Measurements from ENCODE around the gene UNC5B. TPM values are rescaled to one million over a fixed set of nuclear protein-coding genes. Genes with fewer than 3 reads are reported as not detected.
A peak's percentile ranks its signal among the peaks of the same experiment; 100 is the strongest.
"Not testable (repeated sequence)": the region's sequence is repeated elsewhere in the genome, so short reads cannot be mapped to it uniquely, and the experiment has no call there.

Gene UNC5B
- total RNA-seq, 1 experiment from 2014 or later = 0.71 TPM

DNA sequence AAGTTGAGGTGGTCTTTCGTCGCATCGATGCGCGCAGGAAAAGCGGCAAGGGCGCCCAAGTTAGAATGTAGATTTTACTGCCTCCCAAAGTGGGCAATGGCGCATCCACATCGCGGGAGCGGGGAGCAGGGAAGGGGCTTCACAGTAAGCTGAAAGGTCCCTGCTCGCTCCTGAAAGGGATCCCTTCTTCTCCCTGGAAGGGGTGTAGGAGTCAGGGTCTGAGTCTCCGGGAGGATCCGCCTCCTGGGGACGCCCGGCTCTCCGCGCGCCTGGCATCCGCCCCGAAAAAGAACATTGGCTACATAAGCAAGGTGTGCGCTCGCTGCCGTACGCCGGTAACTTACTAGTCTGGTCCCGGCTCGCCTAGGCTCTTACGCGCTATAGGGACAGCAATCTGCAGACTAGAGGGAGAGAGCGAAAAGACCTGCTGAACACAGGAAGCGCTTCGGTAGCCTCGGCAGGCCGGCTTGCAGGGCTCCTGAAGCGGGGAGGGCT lies 804 bp downstream of the UNC5B start:
- no peak for DNase-seq (ENCODE audit: low read depth in 1 of 2, low spot score in 2 of 2)
- H3K27me3 ChIP-seq (replicated peaks) = peaks cover 68% of the 10 kb centered on the region

DNA sequence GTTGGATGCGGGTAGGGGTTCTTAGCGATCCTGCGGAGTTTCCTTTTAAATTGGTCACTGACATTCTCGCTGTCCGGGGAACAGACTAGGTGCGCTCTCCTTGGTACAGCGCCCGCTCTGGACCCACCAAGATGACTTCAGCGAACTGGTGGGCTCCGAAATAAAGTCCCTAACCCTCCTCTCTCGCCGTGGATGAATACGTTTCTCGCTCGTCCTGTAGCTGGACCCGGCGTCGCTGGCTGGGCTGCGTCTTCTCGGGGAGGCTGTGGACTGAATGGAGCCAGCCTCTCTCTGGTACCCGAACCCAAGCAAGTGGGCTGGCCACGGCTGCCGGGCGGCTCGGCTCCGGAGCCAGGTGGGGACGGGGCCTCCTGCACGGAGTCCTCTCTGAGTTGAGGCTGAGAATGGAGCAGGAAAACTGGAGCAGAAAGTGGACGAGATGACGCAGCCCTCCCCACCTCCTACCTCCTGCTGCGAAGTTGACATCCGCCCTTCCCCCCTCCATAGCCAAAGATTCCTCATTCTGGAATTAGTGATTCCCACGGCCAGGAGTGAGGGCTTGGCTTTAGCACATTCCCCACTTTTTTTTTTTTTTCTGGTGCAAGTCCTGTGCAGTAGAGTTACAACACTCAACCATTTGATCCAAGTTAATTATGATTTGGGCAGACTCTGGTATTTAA lies 1.5 kb downstream of the UNC5B start:
- DNase-seq (ENCODE audit: low read depth in 1 of 2, low spot score in 2 of 2) = no peak
- peaks cover 41% of the 10 kb centered on the region for H3K4me1 ChIP-seq (replicated peaks)
- peaks cover 68% of the 10 kb centered on the region for H3K27me3 ChIP-seq (replicated peaks)
- H3K9me3 ChIP-seq (replicated peaks) = 0 out of 2 replicates have a peak, but pooled peaks cover 4% of the 10 kb centered on the region
- H3K4me3 ChIP-seq = no peak overlapping the region
- H3K27ac ChIP-seq = no peak overlapping the region
- no peaks in the 10 kb centered on the region for H3K36me3 ChIP-seq

More for the DNA sequence above, 804 bp downstream of the UNC5B start:
- no peak overlapping the region for H3K27ac ChIP-seq
- peaks cover 39% of the 10 kb centered on the region for H3K4me1 ChIP-seq (replicated peaks)
- H3K36me3 ChIP-seq = no peaks in the 10 kb centered on the region
- H3K9me3 ChIP-seq (replicated peaks) = 0 out of 2 replicates have a peak, but pooled peaks cover 4% of the 10 kb centered on the region
- H3K4me3 ChIP-seq = peak overlapping the region; percentile 51

DNA sequence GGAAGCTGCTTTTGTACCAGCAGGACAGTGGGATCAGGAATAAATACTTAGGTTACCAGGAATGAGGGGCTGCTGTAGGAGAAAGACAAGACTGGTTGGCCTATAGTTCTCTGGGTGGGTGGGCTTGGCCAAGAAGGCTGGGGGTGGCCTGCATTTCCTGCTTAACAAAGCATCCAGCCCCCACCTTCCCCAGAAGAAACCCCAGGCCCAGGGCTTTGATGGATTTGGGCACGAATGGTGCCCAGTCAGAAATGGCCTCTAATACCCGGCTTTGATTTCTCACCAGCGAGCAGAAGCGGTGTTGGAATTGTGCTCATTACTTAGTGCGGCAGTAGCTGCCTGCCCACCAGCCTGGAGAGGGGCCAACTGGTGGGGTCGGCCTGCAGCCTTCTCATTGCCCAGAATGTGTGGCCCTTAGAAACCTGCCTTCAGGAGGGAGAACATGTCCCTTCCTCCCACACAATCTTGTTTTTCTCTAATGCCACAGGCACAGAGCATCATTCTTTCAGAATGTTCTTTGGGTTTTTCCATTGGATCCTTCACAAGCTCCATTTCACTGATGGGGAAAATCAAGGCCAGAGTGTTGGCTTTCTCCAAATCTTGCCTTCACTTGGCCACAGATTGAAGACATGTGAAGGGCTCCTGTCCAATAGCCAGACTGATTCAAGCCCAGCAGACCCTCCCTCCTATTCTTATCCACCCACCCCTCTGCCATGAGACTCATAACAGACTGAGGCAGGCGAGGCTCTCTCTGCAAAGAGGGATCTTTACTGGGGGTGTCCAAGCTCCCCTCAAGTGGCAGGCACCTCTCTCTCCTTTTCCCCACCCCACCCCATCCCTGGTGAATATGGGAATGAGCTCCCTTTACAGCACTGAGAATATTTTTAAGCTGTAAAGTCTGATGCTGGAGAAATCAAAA lies 2.5 kb downstream of the UNC5B start:
- Histone ChIP-seq H3K4me3 (no peak overlapping the region), H3K27ac (no peak overlapping the region), H3K4me1 (replicated peaks) (peaks cover 39% of the 10 kb centered on the region), H3K36me3 (no peaks in the 10 kb centered on the region), H3K27me3 (replicated peaks) (peaks cover 59% of the 10 kb centered on the region), H3K9me3 (replicated peaks) (0 out of 2 replicates have a peak, but pooled peaks cover 4% of the 10 kb centered on the region)
- DNase-seq (ENCODE audit: low read depth in 1 of 2, low spot score in 2 of 2) = no peak

DNA sequence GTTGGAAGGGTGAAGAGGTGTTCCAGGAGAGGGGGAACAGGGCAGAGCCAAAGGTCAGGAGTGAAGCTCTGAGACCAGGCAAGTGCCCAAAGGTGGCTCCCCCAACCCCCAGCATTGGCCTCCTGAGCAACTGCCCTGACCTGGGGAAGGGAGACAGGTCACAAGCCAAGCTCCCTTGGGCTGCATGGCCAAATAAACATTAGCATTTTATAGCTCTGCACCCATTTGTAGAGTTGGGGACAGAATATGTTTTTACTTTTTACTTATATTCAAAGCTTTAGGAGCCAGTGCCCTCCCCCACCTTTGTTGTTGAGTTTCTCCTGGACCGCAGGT lies 4.0 kb downstream of the UNC5B start:
- 0 out of 2 replicates have a peak, but pooled peaks cover 4% of the 10 kb centered on the region for H3K9me3 ChIP-seq (replicated peaks)
- H3K27me3 ChIP-seq (replicated peaks) = peaks cover 47% of the 10 kb centered on the region
- no peak overlapping the region for H3K27ac ChIP-seq
- H3K4me1 ChIP-seq (replicated peaks) = peaks cover 39% of the 10 kb centered on the region
- no peak overlapping the region for H3K4me3 ChIP-seq
- no peaks in the 10 kb centered on the region for H3K36me3 ChIP-seq
- DNase-seq (ENCODE audit: low read depth in 1 of 2, low spot score in 2 of 2) = no peak

DNA sequence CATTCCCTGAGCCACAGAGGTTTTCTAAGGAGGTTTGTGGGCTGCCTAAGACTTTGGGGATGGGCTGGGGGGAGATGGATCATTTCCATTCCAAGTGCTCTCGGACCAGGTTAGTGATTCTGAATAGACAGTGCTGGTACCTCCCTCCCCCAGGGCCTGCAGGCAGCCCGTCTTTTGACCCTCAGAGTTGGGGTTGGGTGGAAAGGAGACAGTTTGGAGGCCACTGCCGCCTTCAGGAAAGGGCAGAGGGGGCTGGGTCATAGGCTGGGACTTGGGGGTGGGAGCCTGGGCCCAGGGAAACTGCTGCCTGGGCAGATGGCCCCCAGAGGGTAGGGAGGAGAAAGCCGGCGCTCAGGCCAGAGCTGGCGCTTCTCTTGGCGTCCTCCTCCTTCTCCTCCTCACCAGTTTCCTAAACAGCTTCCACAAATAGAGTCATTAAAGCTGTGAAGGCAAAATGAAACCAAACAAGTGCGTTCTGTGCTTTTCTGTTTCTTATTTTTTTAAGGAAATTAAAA lies 4.4 kb downstream of the UNC5B start:
- H3K27ac ChIP-seq = no peak overlapping the region
- no peaks in the 10 kb centered on the region for H3K36me3 ChIP-seq
- 0 out of 2 replicates have a peak, but pooled peaks cover 4% of the 10 kb centered on the region for H3K9me3 ChIP-seq (replicated peaks)
- peaks cover 42% of the 10 kb centered on the region for H3K27me3 ChIP-seq (replicated peaks)
- peaks cover 39% of the 10 kb centered on the region for H3K4me1 ChIP-seq (replicated peaks)
- peak overlapping the region; percentile 33 for H3K4me3 ChIP-seq
- no peak for DNase-seq (ENCODE audit: low read depth in 1 of 2, low spot score in 2 of 2)

DNA sequence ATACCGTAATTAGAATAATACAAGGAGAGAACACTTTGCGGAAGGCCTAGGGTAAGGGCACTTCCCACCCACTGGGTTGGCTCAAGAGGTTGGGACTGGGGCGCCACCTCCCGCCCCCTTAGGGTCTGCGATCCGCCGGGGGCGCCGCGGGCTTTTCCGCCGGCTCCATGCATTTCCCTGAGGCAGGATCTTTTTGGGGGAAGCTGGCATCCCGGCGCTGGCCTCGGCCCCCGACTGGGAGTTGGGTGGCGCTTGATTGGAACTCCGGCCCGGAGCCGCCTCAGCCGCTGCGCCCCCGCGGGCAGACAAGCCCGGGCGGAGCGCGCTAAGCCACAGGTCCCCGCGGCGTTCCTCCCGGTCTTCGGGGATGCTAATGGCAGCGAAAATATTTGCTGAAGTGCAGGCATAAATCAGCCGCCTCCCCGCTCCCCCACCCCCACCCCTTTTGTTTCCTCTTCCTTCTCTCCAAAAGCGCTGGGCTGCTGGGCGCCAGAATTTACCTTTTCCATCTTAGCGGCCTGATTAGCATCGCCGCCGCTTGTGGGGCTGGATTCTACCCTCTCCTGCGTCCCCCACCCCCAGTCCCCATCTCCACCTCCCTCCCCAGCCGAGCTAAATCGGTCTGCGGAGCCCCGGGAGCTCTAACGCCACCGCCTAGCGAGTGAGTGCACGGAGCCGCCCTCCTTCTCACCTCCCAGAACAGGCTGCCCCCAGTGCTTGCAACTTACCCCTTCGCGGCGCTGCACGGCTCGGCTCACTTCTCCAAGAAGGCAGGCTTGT lies 5.1 kb downstream of the UNC5B start:
- H3K36me3 ChIP-seq = no peaks in the 10 kb centered on the region
- peaks cover 33% of the 10 kb centered on the region for H3K4me1 ChIP-seq (replicated peaks)
- peaks cover 38% of the 10 kb centered on the region for H3K27me3 ChIP-seq (replicated peaks)
- no peak overlapping the region for H3K27ac ChIP-seq
- 0 out of 2 replicates have a peak, but pooled peaks cover 4% of the 10 kb centered on the region for H3K9me3 ChIP-seq (replicated peaks)
- DNase-seq (ENCODE audit: low read depth in 1 of 2, low spot score in 2 of 2) = no peak
- H3K4me3 ChIP-seq = peak overlapping the region; percentile 33

DNA sequence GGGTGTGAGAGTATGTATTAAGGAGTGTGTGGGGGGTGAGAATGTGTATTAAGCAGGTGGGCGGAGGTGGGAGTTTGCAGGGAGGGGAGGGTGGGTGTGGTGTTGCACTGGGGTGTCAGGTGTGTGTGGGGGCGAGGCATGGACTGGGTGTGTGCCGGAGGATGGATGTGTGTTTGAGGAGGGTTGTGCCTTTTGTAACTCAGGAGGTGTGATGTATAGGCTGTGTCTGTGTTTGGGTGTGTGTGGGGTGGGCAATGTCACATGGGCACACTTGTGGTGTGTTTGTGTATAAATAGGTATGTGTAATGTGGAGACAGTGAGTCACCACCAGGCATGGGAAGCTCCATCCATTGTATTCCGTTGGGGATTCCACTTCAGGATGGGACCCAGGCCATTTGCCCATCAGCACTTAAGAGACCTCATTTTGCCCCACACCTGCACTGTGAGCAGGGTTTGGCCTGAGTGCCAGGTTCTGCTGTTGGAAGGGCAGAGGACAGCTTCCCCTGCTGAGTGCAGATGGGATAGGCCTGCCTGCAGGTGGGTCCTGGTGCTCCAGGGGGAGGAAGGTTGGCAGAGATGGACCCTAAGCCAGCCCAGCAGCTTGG lies 5.8 kb downstream of the UNC5B start:
- H3K9me3 ChIP-seq (replicated peaks) = no peaks in the 10 kb centered on the region
- no peak for DNase-seq (ENCODE audit: low read depth in 1 of 2, low spot score in 2 of 2)
- no peak overlapping the region for H3K27ac ChIP-seq
- H3K36me3 ChIP-seq = no peaks in the 10 kb centered on the region
- H3K27me3 ChIP-seq (replicated peaks) = peaks cover 31% of the 10 kb centered on the region
- H3K4me1 ChIP-seq (replicated peaks) = peaks cover 26% of the 10 kb centered on the region
- no peak overlapping the region for H3K4me3 ChIP-seq

DNA sequence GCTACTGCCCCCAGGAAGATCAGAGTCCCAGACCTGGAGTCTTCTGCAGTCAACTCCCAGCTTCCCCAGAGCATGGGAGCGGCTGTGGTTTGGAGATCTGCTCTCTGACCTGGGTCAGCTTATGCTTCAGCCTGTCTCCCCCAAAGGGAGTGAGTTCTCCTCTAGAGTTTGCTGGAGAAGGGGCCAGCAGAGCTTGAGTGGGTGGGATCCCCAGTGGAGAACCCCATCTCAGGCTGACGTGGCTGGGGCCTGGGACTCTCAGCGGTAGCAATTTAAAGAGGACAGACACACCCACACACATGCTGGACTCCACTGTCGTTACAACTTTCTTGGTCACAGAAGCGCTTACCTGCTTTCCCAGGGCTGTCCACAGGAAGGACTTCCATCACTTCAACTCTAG lies 6.3 kb downstream of the UNC5B start:
- peaks cover 23% of the 10 kb centered on the region for H3K4me1 ChIP-seq (replicated peaks)
- H3K27ac ChIP-seq = no peak overlapping the region
- H3K4me3 ChIP-seq = no peak overlapping the region
- no peaks in the 10 kb centered on the region for H3K9me3 ChIP-seq (replicated peaks)
- no peak for DNase-seq (ENCODE audit: low read depth in 1 of 2, low spot score in 2 of 2)
- peaks cover 27% of the 10 kb centered on the region for H3K27me3 ChIP-seq (replicated peaks)
- no peaks in the 10 kb centered on the region for H3K36me3 ChIP-seq

DNA sequence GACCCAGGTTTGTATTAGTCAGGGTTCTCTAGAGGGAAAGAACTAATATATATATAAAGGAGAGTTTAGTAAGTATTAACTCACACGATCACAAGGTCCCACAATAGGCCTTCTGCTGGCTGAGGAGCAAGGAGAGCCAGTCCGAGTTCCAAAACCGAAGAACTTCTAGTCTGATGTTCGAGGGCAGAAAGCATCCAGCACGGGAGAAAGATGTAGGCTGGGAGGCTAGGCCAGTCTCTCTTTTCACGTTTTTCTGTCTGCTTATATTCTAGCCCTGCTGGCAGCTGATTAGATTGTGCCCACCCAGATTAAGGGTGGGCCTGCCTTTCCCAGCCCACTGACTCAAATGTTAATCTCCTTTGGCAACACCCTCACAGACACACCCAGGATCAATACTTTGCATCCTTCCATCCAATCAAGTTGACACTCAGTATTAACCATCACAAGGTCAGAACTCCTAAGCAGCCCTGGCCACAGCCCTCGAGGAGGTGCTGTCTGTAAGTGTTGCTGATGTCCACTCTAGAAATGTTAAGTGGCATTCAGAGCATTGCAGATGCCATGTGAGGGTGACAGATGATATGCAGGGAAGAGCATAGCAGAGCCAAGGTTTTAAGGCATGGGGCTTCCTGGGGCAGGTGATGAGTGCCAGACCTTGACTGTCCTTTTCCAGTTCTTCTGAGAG lies 7.0 kb downstream of the UNC5B start:
- Histone ChIP-seq H3K27me3 (replicated peaks) (peaks cover 20% of the 10 kb centered on the region), H3K4me1 (replicated peaks) (peaks cover 19% of the 10 kb centered on the region)
- H3K9me3 ChIP-seq (replicated peaks); DNase-seq (ENCODE audit: low read depth in 1 of 2, low spot score in 2 of 2); H3K4me3 ChIP-seq; H3K36me3 ChIP-seq; H3K27ac ChIP-seq: not testable (repeated sequence)

DNA sequence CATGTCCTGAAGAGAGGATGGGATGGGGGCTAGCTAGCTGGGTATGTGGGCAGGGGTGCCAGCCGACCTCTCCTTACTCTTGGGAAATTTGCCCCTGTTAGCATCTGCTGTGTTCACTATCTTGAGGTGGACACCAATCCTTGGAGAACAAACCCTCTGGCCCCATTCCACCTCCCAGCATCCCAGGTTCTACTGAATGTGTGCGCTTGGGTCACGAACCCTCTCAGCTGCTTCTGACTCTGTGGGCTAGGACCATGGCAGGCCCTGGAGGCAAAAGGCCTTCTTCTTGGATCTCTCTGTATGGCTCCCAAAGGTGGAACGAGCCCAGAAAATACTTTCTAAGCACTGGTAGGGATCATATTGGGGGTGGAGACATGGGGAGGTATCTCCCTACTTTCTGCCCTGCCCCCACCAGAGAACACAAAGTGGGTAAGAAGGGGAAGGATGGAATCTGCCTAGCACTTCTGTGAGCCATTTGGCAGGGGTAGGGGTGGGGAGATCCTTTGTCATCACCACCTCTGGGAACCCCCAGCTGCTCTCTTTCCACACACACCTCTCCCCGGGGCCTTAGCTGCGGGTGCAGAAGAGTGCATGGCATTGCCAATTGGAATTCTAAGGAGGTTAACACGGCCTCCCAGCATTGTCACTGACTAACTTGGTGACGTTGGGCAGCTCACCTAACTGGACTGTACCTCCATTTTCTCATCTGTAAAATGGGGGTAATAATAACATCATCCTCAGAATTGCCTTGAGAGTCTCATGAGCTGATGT lies 7.7 kb downstream of the UNC5B start:
- peaks cover 19% of the 10 kb centered on the region for H3K4me1 ChIP-seq (replicated peaks)
- H3K36me3 ChIP-seq = no peaks in the 10 kb centered on the region
- H3K27ac ChIP-seq = no peak overlapping the region
- H3K4me3 ChIP-seq = no peak overlapping the region
- no peaks in the 10 kb centered on the region for H3K9me3 ChIP-seq (replicated peaks)
- DNase-seq (ENCODE audit: low read depth in 1 of 2, low spot score in 2 of 2) = no peak
- peaks cover 18% of the 10 kb centered on the region for H3K27me3 ChIP-seq (replicated peaks)

DNA sequence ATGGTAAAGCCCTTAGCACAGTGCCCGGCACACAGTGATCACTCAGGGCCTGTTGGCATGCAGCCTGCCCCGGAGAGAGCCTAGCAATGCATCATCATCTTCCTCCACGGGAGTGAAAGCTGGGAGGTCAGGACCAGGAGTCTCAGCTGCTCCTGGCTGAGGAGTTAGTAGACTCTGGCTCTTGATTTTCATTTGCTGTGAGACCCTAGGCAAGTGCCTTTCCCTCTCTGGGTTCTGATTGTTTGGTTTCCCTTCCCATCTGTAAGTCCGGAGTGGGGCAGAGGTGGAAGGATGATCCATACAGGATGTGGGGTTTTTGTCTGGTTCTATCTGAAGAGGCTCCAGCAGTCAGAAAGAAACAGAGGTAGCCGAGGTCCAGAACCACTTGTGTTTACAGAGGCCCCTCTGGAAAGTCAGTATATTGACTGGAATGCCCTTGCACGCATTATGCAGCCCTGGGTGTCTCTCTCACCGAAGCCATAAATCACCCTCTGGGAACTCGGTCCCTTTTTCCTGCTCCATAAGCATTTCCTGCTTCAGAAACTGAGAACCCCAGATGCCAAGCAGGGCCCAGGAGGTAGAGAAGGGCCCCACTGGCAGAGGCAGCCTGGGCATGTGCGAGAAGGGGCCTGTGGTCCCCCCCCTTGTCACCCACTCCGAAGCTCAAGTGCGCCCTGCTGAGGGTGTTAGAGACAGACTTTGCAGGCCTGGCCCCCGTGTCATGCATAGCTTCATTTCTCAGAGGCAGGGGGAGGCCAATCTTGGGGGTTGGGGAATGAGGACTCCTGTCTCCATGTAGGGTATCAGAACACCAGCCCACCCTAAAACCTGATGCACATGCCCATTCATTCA lies 8.5 kb downstream of the UNC5B start:
- Histone ChIP-seq H3K36me3 (no peaks in the 10 kb centered on the region), H3K27me3 (replicated peaks) (peaks cover 14% of the 10 kb centered on the region), H3K9me3 (replicated peaks) (no peaks in the 10 kb centered on the region), H3K27ac (no peak overlapping the region), H3K4me1 (replicated peaks) (peaks cover 19% of the 10 kb centered on the region), H3K4me3 (no peak overlapping the region)
- no peak for DNase-seq (ENCODE audit: low read depth in 1 of 2, low spot score in 2 of 2)
